Body of pancreas (tissue), 4 donors: ENCODE results near the gene DTX4.

Experiments
- CTCF ChIP-seq, 7 experiments: fragments of 450-650 bp in 4 of 7; fragments of 200-600 bp in 3 of 7; sonication (generic) in 3 of 7; IDR thresholded peaks; one replicate each; pipeline ENCODE4 v1.5.1; 2016 to 2019; ENCODE audit warnings: antibody characterized with exemption in 7 of 7
- POLR2A ChIP-seq, 3 donors: fragments of 450-650 bp; IDR thresholded peaks; one replicate each; pipeline ENCODE4 v1.6.1; 2016; ENCODE audit warnings: antibody characterized with exemption in 3 of 3, mild to moderate bottlenecking in 2 of 3

DNA sequence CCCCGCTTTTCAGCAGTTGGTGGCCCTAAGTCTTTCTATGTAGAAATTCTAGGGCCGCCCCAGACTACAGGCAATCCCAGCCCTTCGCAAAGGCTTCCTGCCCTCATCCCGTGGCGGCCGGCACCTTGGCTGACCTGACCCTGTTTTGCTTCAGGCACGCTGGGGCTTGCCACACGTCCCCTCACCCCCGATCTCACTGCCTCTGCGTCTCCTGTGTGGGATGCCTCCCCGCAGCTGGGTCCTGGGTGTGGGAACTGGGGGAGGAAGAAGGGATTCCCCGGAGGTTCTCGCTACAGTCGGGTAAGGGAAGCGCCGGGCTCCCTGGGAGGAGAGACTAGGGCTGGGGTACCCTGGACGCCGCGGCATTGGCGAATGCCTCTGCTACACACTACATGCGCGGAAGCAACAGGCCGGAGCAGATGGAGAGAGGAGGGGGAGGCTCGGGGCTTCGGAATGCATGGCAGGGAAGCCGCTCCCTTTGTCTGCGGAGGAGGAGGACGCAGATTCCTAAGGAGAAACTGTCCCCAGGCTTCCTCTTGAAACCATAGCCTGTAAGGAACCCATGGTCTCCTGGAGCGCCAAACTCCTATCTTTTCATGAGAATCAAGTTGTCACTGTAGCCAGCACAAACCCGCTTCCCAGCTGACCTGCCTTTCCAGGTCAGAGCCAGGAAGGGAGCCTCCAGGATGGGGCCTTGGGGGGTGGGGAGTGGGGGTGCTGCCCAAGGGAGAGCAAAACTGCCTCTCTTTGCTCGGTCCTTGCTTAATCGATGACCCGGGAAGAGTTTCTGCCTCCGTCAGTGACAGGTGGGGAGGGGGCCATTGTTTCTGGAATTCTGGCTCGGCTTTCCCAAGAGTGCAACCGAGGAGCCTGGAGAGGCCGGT, 1.4 kb downstream of the DTX4 start:
- TF ChIP-seq CTCF (IDR thresholded peaks at IDR 0.05) (no peak), POLR2A (IDR thresholded peaks at IDR 0.05) (peak in 1 of 3 donors; percentile 6)
